HG03571 (cell line): ENCODE measurements around the gene TSC22D1.

Experiments used
- ATAC-seq: cut with Tn5 transposase; IDR thresholded peaks from one replicate; pipeline ENCODE4 v1.9.1; 2021; ENCODE audit not compliant: unreplicated experiment

TSC22D1 gene

GRCh38 chr13:44411841-44412240 lies 164.3 kb downstream of the TSC22D1 start:
- no peak for ATAC-seq

- ATAC-seq, result no peak
Measured at GRCh38 chr13:44410328-44410859, 165.7 kb downstream of the TSC22D1 start.

GRCh38 chr13:44409595-44409994 lies 166.5 kb downstream of the TSC22D1 start:
- no peak for ATAC-seq

GRCh38 chr13:44407891-44408290 lies 168.2 kb downstream of the TSC22D1 start:
- no peak for ATAC-seq

GRCh38 chr13:44407379-44407778 lies 168.8 kb downstream of the TSC22D1 start:
- no peak for ATAC-seq

- ATAC-seq, result no peak
Measured at GRCh38 chr13:44406617-44407016, 169.5 kb downstream of the TSC22D1 start.

- ATAC-seq, result no peak
Measured at GRCh38 chr13:44404261-44405132, 171.6 kb downstream of the TSC22D1 start.

- no peak for ATAC-seq
Measured at GRCh38 chr13:44403461-44404056, 172.6 kb downstream of the TSC22D1 start.

GRCh38 chr13:44402899-44403445 lies 173.2 kb downstream of the TSC22D1 start:
- ATAC-seq, result no peak

- ATAC-seq, result no peak
Measured at GRCh38 chr13:44401577-44401976, 174.6 kb downstream of the TSC22D1 start.

- no peak for ATAC-seq
Measured at GRCh38 chr13:44400736-44401135, 175.4 kb downstream of the TSC22D1 start.

- no peak for ATAC-seq
Measured at GRCh38 chr13:44399074-44399473, 177.1 kb downstream of the TSC22D1 start.

GRCh38 chr13:44398606-44399005 lies 177.5 kb downstream of the TSC22D1 start:
- no peak for ATAC-seq

- ATAC-seq, result no peak
Measured at GRCh38 chr13:44397766-44398223, 178.3 kb downstream of the TSC22D1 start.

- ATAC-seq, result no peak
Measured at GRCh38 chr13:44396701-44397580, 179.2 kb downstream of the TSC22D1 start.

GRCh38 chr13:44395976-44396694 lies 180.0 kb downstream of the TSC22D1 start:
- no peak for ATAC-seq

- ATAC-seq, result no peak
Measured at GRCh38 chr13:44394658-44395057, 181.5 kb downstream of the TSC22D1 start.

- no peak for ATAC-seq
Measured at GRCh38 chr13:44393391-44393790, 182.7 kb downstream of the TSC22D1 start.

GRCh38 chr13:44389876-44390275 lies 186.3 kb downstream of the TSC22D1 start:
- ATAC-seq, result no peak

GRCh38 chr13:44389060-44389666 lies 187.0 kb downstream of the TSC22D1 start:
- no peak for ATAC-seq
